H1 (cell line): ENCODE measurements around the gene IGFL3. TPM values are rescaled to one million over a fixed set of nuclear protein-coding genes. Genes with fewer than 3 reads are reported as not detected.

ENCODE experiments used
- CTCF ChIA-PET: fragments of 300-600 bp; sonication (Branson Sonifier 250); formaldehyde crosslinking; loops from one replicate; lab custom pipeline; 2021; ENCODE audit not compliant: partially characterized antibody; lab: Charles Lee
- POLR2A ChIA-PET: fragments of 300-600 bp; sonication (Branson Sonifier 250); formaldehyde crosslinking; loops from one replicate; lab custom pipeline; 2021; ENCODE audit warnings: inconsistent platforms; ENCODE audit not compliant: partially characterized antibody; lab: Charles Lee
- DNase-seq, 2 experiments: peaks; one replicate each; pipeline versions ENCODE4 v3.0.0 to v3.0.0-alpha.2; 2010 to 2022; ENCODE audit warnings: low spot score in 2 of 2, low read depth in 1 of 2, mixed read lengths in 1 of 2
- FAIRE-seq: peaks from 2 replicates; lab custom pipeline; 2011; peaks lifted over from hg19 to GRCh38; lab: Jason Lieb, UNC
- H2AFZ ChIP-seq: 2 replicates; pipeline ENCODE4 v1.8.1; 2012; ENCODE audit warnings: low read length, inconsistent platforms
- H2AK5ac ChIP-seq: 2 replicates; pipeline ENCODE4 v1.6.1; 2013; ENCODE audit warnings: low read depth, low read length
- H2BK120ac ChIP-seq: replicated peaks from 2 replicates; pipeline ENCODE3; 2013; ENCODE audit warnings: low read depth, low read length, inconsistent platforms
- H2BK12ac ChIP-seq: 2 replicates; pipeline ENCODE4 v1.6.1; 2013; ENCODE audit warnings: low read depth, low read length
- H2BK15ac ChIP-seq: 2 replicates; pipeline ENCODE4 v1.6.1; 2013; ENCODE audit warnings: low read length
- H2BK20ac ChIP-seq: 2 replicates; pipeline ENCODE4 v1.6.1; 2013; ENCODE audit warnings: low read length
- H2BK5ac ChIP-seq: 2 replicates; pipeline ENCODE4 v1.6.1; 2013; ENCODE audit warnings: low read depth, low read length
- H3K14ac ChIP-seq: 2 replicates; pipeline ENCODE4 v1.6.1; 2013; ENCODE audit warnings: inconsistent platforms; ENCODE audit not compliant: insufficient read length
- H3K18ac ChIP-seq: 2 replicates; pipeline ENCODE4 v1.6.1; 2013; ENCODE audit warnings: low read length; ENCODE audit errors: extremely low read depth
- H3K23ac ChIP-seq: 2 replicates; pipeline ENCODE4 v1.6.1; 2013; ENCODE audit warnings: inconsistent platforms; ENCODE audit not compliant: insufficient read length
- H3K23me2 ChIP-seq: 2 replicates; pipeline ENCODE4 v1.6.1; 2013; ENCODE audit warnings: low read depth, low read length
- H3K27ac ChIP-seq: 2 replicates; pipeline ENCODE4 v1.6.1; 2011; ENCODE audit warnings: low read depth, low read length, inconsistent platforms
- H3K27me3 ChIP-seq, 4 experiments: replicated peaks in 1 of 4; 1 replicate in 1 of 4; 2 replicates in 3 of 4; pipeline versions ENCODE4 v1.6.1 to v1.8.1; 2011 to 2013; ENCODE audit warnings: low read length in 3 of 4, mild to moderate bottlenecking in 3 of 4, inconsistent platforms in 2 of 4, mixed read lengths in 2 of 4, moderate library complexity in 1 of 4; ENCODE audit not compliant: control insufficient read depth in 3 of 4, insufficient read depth in 3 of 4; ENCODE audit errors: extremely low read depth in 1 of 4
- H3K36me3 ChIP-seq, 4 experiments: 2 replicates each; pipeline versions ENCODE4 v1.6.1 to v1.8.1; 2011 to 2013; ENCODE audit warnings: mild to moderate bottlenecking in 4 of 4, low read length in 3 of 4, moderate library complexity in 2 of 4, control low read depth in 1 of 4, inconsistent platforms in 1 of 4; ENCODE audit not compliant: insufficient read depth in 4 of 4, control insufficient read depth in 2 of 4
- H3K4ac ChIP-seq: replicated peaks from 2 replicates; pipeline ENCODE3; 2013; ENCODE audit warnings: low read length, low read depth, mixed read lengths, inconsistent platforms; ENCODE audit not compliant: insufficient read length
- H3K4me1 ChIP-seq, 4 experiments: replicated peaks in 1 of 4; 1 replicate in 1 of 4; 2 replicates in 3 of 4; pipeline versions ENCODE4 v1.6.1 to v1.8.1; 2011 to 2013; ENCODE audit warnings: low read length in 3 of 4, inconsistent platforms in 2 of 4, mixed read lengths in 1 of 4; ENCODE audit not compliant: insufficient read depth in 4 of 4, control insufficient read depth in 3 of 4
- H3K4me2 ChIP-seq, 2 experiments: 2 replicates each; pipeline versions ENCODE4 v1.6.1 to v1.8.1; 2011 to 2013; ENCODE audit warnings: low read depth in 2 of 2, low read length in 2 of 2, control low read depth in 1 of 2, inconsistent platforms in 1 of 2, mild to moderate bottlenecking in 1 of 2; ENCODE audit not compliant: insufficient read depth in 1 of 2
- H3K4me3 ChIP-seq, 4 experiments: fragments of 200-600, 300-600 bp in 1 of 4; sonication (generic), shearing (Covaris generic), sonication (Bioruptor Twin) in 1 of 4; 2 replicates each; pipeline versions ENCODE4 v1.5.1 to v1.8.1; 2011 to 2016; ENCODE audit warnings: low read length in 4 of 4, low read depth in 3 of 4, control low read depth in 2 of 4, inconsistent platforms in 2 of 4, mild to moderate bottlenecking in 2 of 4, mixed read lengths in 1 of 4, moderate library complexity in 1 of 4; ENCODE audit not compliant: insufficient read depth in 2 of 4; ENCODE audit errors: extremely low read depth in 1 of 4
- H3K56ac ChIP-seq: replicated peaks from 2 replicates; pipeline ENCODE3; 2013; ENCODE audit warnings: low read depth, mild to moderate bottlenecking, mixed read lengths, low read length, inconsistent platforms; ENCODE audit not compliant: insufficient read length
- H3K79me1 ChIP-seq: 2 replicates; pipeline ENCODE4 v1.6.1; 2013; ENCODE audit warnings: low read depth, low read length, control low read depth
- H3K79me2 ChIP-seq, 2 experiments: 2 replicates each; pipeline versions ENCODE4 v1.6.1 to v1.8.1; 2012 to 2013; ENCODE audit warnings: low read length in 2 of 2, mild to moderate bottlenecking in 2 of 2, inconsistent platforms in 1 of 2; ENCODE audit not compliant: insufficient read depth in 2 of 2, control insufficient read depth in 1 of 2
- H3K9ac ChIP-seq, 4 experiments: replicated peaks in 1 of 4; 1 replicate in 1 of 4; 2 replicates in 3 of 4; pipeline versions ENCODE4 v1.6.1 to v1.8.1; 2011 to 2013; ENCODE audit warnings: low read depth in 3 of 4, low read length in 3 of 4, control low read depth in 2 of 4, mild to moderate bottlenecking in 2 of 4, moderate library complexity in 2 of 4, inconsistent platforms in 1 of 4; ENCODE audit errors: extremely low read depth in 1 of 4
- H3K9me3 ChIP-seq, 2 experiments: 2 replicates each; pipeline versions ENCODE4 v1.6.1 to v1.8.1; 2012 to 2013; ENCODE audit warnings: mild to moderate bottlenecking in 2 of 2, moderate library complexity in 2 of 2, control low read depth in 1 of 2, inconsistent platforms in 1 of 2, low read depth in 1 of 2, low read length in 1 of 2, mixed read lengths in 1 of 2; ENCODE audit not compliant: insufficient read depth in 2 of 2
- H4K20me1 ChIP-seq, 2 experiments: replicated peaks in 1 of 2; 2 replicates each; pipeline versions ENCODE3 to v1.8.1; 2011 to 2013; ENCODE audit warnings: inconsistent platforms in 2 of 2, low read length in 2 of 2, mild to moderate bottlenecking in 1 of 2; ENCODE audit not compliant: insufficient read depth in 2 of 2, control insufficient read depth in 1 of 2
- H4K5ac ChIP-seq: 2 replicates; pipeline ENCODE4 v1.6.1; 2013; ENCODE audit warnings: low read length, low read depth, mixed read lengths, inconsistent platforms; ENCODE audit not compliant: insufficient read length
- H4K8ac ChIP-seq: 2 replicates; pipeline ENCODE4 v1.8.0; 2013; ENCODE audit warnings: mild to moderate bottlenecking, moderate library complexity, low read length, inconsistent platforms; ENCODE audit not compliant: insufficient read depth; ENCODE audit errors: extremely low read depth
- H4K91ac ChIP-seq: replicated peaks from 2 replicates; pipeline ENCODE3; 2013; ENCODE audit warnings: low read length, mixed read lengths, inconsistent platforms; ENCODE audit not compliant: insufficient read length
- BRCA1 ChIP-seq: IDR thresholded peaks from 2 replicates; pipeline ENCODE4 v1.6.1; 2012; ENCODE audit warnings: low read depth, low read length, improper control_type of control experiment
- CBX8 ChIP-seq: fragments of 300-800, 300-1000 bp; sonication (generic); IDR thresholded peaks from 2 replicates; pipeline ENCODE4 v1.7.1; 2016; ENCODE audit warnings: low read depth, low read length, borderline replicate concordance
- GTF2F1 ChIP-seq: IDR thresholded peaks from 2 replicates; pipeline ENCODE4 v1.6.1; 2012; ENCODE audit warnings: low read depth, low read length, improper control_type of control experiment, borderline replicate concordance
- JUN ChIP-seq: IDR thresholded peaks from 2 replicates; pipeline ENCODE4 v1.6.1; 2011; ENCODE audit warnings: low read depth, mild to moderate bottlenecking, improper control_type of control experiment, low read length
- MAFK ChIP-seq: IDR thresholded peaks from 2 replicates; pipeline ENCODE4 v1.6.1; 2012; ENCODE audit warnings: low read depth, mild to moderate bottlenecking, improper control_type of control experiment, low read length
- RBBP5 ChIP-seq: IDR thresholded peaks from 2 replicates; pipeline ENCODE4 v1.7.1; 2012; ENCODE audit warnings: low read depth, mild to moderate bottlenecking, inconsistent platforms, low read length, moderate library complexity, borderline replicate concordance
- RNF2 ChIP-seq: fragments of 200-900, 300-1000 bp; sonication (generic); IDR thresholded peaks from 2 replicates; pipeline ENCODE4 v1.7.1; 2016; ENCODE audit warnings: borderline replicate concordance, low read depth, mild to moderate bottlenecking, antibody characterized with exemption, low read length; ENCODE audit not compliant: poor library complexity, severe bottlenecking; ENCODE audit errors: missing control alignments
- SP1 ChIP-seq: IDR thresholded peaks from 2 replicates; pipeline ENCODE4 v1.6.1; 2011; ENCODE audit warnings: low read depth, low read length
- SUZ12 ChIP-seq: fragments of 200-600 bp; sonication (generic); IDR thresholded peaks from 2 replicates; pipeline ENCODE4 v1.6.1; 2012; ENCODE audit warnings: mild to moderate bottlenecking, inconsistent platforms, low read length, moderate library complexity, mixed read lengths
- TBP ChIP-seq: IDR thresholded peaks from 2 replicates; pipeline ENCODE4 v1.6.1; 2011; ENCODE audit warnings: low read depth, low read length, improper control_type of control experiment
- YY1 ChIP-seq: IDR thresholded peaks from 2 replicates; pipeline ENCODE4 v1.6.1; 2011; ENCODE audit warnings: low read depth, mild to moderate bottlenecking, low read length
- WGBS, 2 experiments: shearing (Covaris generic) in 1 of 2; methylation state at CpG; one replicate each; pipeline versions ENCODE4 v1.1.6 to v1.1.7; 2013 to 2015; ENCODE audit warnings: low lambda C conversion rate in 2 of 2, mixed read lengths in 2 of 2, inconsistent platforms in 1 of 2, low coverage in 1 of 2, missing lambda C conversion rate in 1 of 2; ENCODE audit not compliant: insufficient replicate concordance in 2 of 2, insufficient coverage in 1 of 2, insufficient read length in 1 of 2; ENCODE audit errors: extremely low coverage in 1 of 2, missing lambda C conversion rate in 1 of 2; 5-methylcytosine and 5-hydroxymethylcytosine counted together
- polyA plus RNA-seq, 7 experiments: library from polyadenylated mRNA; depleted of rRNA in 3 of 7; stranded (reverse) in 5 of 7; unstranded in 2 of 7; fragments of >200 nt in 5 of 7; fragments of 200-250 nt in 2 of 7; gene quantifications; 1 replicate in 5 of 7; 2 replicates in 1 of 7; 4 replicates in 1 of 7; pipeline versions ENCODE4 v1.2.1 to v1.2.3, GENCODE V29; 2011 to 2013; ENCODE audit warnings: missing spikeins in 2 of 7, mixed read lengths in 2 of 7
- total RNA-seq: library from RNA; stranded (reverse); fragmentation: NEBNext Ultra II Directional; extraction: Animal tissue kit (Norgen Biotek cat#: 25700); gene quantifications from 2 replicates; pipeline ENCODE4 v1.2.1, GENCODE V29; 2021
- TF ChIP-seq, protein P1 (sequence below): IDR thresholded peaks from 2 replicates; pipeline ENCODE4 v1.6.1; 2012; ENCODE audit warnings: inconsistent platforms

The IGFL3 gene
- total and polyA plus RNA-seq, 2 of the 8 experiments (the other 6 are each of a cell fraction or from before 2014, with no cell fraction given): 0.12 TPM; not detected in 1

DNA sequence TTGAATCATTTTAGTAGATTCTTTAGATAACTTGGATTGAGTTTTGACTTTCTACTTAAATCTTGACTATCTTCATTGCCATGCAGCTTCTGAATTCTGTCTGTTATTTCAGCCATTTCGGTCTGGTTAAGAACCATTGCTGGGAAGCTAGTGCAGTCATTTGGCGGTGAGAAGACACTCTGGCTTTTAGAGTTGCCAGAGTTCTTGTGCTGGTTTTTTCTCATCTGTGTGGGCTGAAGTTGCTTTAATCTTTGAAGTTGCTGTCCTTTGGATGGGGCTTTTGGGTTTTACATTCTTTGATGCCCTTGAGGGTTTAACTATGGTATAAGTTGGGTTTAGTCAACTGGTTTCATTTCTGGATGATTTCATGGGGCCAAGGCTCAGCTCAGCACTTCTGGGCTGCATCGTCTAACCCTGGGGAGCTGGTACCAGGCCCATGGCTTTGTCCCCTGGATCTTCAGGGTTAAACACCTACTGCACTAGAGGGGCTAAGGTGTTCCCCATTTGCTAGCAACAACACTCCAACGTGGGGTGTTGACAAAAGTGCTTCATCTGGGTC, 13.5 kb upstream of the IGFL3 start:
- Histone ChIP-seq H4K8ac (no peak overlapping the region), H2BK120ac (no peak overlapping the region), H4K5ac (no peak overlapping the region), H3K9me3 (peaks cover 0 to 5% of the 10 kb centered on the region in 2 experiments; a peak in 1 of 4 replicates), H3K4me1 (peaks cover under 1 to 9% (median 4%) of the 10 kb centered on the region in 4 experiments; a peak in 6 of 7 replicates), H3K36me3 (no peaks in the 10 kb centered on the region), H3K14ac (no peak overlapping the region), H2BK5ac (0 out of 2 replicates have a peak overlapping the region, but pooled peaks have one; percentile 35), H2BK12ac (peak overlapping the region; percentile 98), H3K4me3 (no peak overlapping the region), H3K18ac (peak overlapping the region; percentile 52; the same call in 1 of the 2 replicates), H3K9ac (no peak overlapping the region), H4K91ac (peak overlapping the region; percentile 79), H3K56ac (no peak overlapping the region), H3K27ac (no peak overlapping the region)
- FAIRE-seq: no peak
- POLR2A ChIA-PET: interaction anchor here (1.3 kb wide), 1 partner anchor 50 kb away, joined by 3 read pairs; no protein-coding TSS in a partner anchor
- TF ChIP-seq TBP: no peak
- TF ChIP-seq, protein P1, sequence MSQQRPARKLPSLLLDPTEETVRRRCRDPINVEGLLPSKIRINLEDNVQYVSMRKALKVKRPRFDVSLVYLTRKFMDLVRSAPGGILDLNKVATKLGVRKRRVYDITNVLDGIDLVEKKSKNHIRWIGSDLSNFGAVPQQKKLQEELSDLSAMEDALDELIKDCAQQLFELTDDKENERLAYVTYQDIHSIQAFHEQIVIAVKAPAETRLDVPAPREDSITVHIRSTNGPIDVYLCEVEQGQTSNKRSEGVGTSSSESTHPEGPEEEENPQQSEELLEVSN: no peak
- no peak for TF ChIP-seq MAFK
- TF ChIP-seq SP1: no peak
- TF ChIP-seq RNF2: no peak
- TF ChIP-seq GTF2F1: no peak
- TF ChIP-seq JUN: no peak
- no peak for TF ChIP-seq BRCA1
- no peak for TF ChIP-seq RBBP5
- TF ChIP-seq SUZ12: no peak
- no peak for TF ChIP-seq CBX8
- TF ChIP-seq YY1: no peak
- TF ChIP-seq, all 59 proteins: peak for 0
- H2AFZ ChIP-seq: no peak overlapping the region
- no peak overlapping the region for H2AK5ac ChIP-seq
- H3K27me3 ChIP-seq: no peaks in the 10 kb centered on the region; a peak in 1 of 7 replicates
- no peaks in the 10 kb centered on the region; the same call in 1 of the 2 replicates for H3K23me2 ChIP-seq
- peak overlapping the region; percentile 87; the same call in 1 of the 2 replicates for H2BK20ac ChIP-seq
- 0 out of 2 replicates have a peak overlapping the region, but pooled peaks have one; percentile 76 for H2BK15ac ChIP-seq
- no peaks in the 10 kb centered on the region for H4K20me1 ChIP-seq
- WGBS, 2 experiments: 85% methylated on average over 4 of the region's 4 CpGs; no CpG with 5 or more reads in 1 of the 2 experiments
- H3K79me2 ChIP-seq: no peaks in the 10 kb centered on the region
- H3K4ac ChIP-seq: no peak overlapping the region
- no peak overlapping the region for H3K23ac ChIP-seq
- H3K79me1 ChIP-seq: no peaks in the 10 kb centered on the region
- no peak overlapping the region for H3K4me2 ChIP-seq
- CTCF ChIA-PET: interaction anchor here (1.3 kb wide), 1 partner anchor 9 kb away, joined by 3 read pairs; no protein-coding TSS in a partner anchor
- no peak for DNase-seq
